Coronary artery (tissue), 2 donors: Measurements from ENCODE around the gene KCND2.

Experiments used
- DNase-seq: peaks from one replicate; pipeline ENCODE4 v3.0.0-alpha.2; 2017; ENCODE audit warnings: low spot score
- H3K27ac ChIP-seq, 2 donors: fragments of 200-600 bp; sonication (generic); one replicate each; pipeline ENCODE4 v1.5.1; 2016 to 2019
- H3K4me3 ChIP-seq: fragments of 200-600 bp; sonication (generic); 2 replicates; pipeline ENCODE4 v1.5.1; 2016; ENCODE audit warnings: mild to moderate bottlenecking, moderate library complexity
- TF ChIP-seq, protein P1 (sequence below): fragments of 200-600 bp; sonication (generic); IDR thresholded peaks from one replicate; pipeline ENCODE4 v1.5.1; 2019; ENCODE audit warnings: antibody characterized with exemption

Gene KCND2

DNA sequence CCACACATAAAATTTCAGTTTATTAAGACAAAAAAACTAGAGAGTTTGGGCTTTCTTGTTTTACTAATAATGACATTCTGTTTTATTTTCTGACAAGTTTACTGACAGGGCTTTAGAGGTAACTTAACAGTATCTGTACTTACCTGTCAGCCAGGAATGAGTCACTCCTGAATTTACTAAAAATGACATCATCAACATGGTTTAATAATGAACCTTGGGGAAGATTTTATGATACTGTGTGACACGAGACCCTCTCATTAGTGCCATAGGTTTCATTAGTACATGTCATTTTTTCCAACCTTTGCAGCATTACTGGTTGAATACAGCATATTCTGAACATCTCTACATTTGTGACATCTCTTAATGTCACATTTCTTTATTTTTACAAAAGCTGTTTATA, 131.1 kb downstream of the KCND2 start:
- Histone ChIP-seq H3K4me3 (no peak overlapping the region), H3K27ac (no peak overlapping the region)
- TF ChIP-seq, protein P1, sequence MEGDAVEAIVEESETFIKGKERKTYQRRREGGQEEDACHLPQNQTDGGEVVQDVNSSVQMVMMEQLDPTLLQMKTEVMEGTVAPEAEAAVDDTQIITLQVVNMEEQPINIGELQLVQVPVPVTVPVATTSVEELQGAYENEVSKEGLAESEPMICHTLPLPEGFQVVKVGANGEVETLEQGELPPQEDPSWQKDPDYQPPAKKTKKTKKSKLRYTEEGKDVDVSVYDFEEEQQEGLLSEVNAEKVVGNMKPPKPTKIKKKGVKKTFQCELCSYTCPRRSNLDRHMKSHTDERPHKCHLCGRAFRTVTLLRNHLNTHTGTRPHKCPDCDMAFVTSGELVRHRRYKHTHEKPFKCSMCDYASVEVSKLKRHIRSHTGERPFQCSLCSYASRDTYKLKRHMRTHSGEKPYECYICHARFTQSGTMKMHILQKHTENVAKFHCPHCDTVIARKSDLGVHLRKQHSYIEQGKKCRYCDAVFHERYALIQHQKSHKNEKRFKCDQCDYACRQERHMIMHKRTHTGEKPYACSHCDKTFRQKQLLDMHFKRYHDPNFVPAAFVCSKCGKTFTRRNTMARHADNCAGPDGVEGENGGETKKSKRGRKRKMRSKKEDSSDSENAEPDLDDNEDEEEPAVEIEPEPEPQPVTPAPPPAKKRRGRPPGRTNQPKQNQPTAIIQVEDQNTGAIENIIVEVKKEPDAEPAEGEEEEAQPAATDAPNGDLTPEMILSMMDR, result no peak
- DNase-seq, result no peak

DNA sequence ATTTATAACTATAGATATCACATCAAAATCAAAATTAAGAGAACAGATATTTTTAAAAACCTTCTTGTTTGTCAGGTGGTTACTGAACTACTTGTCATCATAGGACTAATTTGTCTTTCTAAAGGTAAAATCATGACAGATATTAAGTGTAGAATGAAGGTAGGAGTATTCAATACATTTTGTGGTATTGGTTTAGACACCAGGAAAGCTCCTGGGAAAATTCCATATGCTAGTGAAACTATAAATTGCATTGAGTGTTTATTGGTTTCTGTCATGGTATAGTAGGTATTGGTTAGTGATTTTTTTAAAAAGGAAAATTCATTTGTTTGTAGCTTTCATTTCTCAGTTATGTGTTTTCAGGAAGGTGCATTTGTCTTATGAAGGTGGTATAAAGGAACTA, 132.7 kb downstream of the KCND2 start:
- Histone ChIP-seq H3K4me3 (no peak overlapping the region), H3K27ac (no peak overlapping the region)
- TF ChIP-seq, protein P1, result no peak
- DNase-seq, result no peak

DNA sequence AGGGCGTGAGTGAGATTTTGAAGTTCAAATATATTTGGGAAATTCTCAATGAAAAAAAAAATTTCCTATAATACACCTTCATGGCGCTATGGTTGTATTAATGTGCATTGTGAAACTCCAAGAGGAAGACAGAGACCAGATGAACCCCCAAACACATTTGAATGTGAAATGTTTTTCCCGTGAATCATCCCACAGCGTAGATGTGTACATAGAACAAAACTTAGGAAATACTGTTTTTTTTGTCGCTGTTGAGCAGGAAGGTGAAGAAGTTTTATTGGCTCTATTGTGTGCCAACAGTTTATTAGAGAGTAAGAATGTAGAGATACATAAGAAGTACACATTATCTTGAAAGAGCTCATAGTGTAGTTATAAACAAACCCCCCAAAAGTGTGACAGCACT, 134.0 kb downstream of the KCND2 start:
- TF ChIP-seq, protein P1, result no peak
- Histone ChIP-seq H3K4me3 (no peak overlapping the region), H3K27ac (no peak overlapping the region)
- no peak for DNase-seq

DNA sequence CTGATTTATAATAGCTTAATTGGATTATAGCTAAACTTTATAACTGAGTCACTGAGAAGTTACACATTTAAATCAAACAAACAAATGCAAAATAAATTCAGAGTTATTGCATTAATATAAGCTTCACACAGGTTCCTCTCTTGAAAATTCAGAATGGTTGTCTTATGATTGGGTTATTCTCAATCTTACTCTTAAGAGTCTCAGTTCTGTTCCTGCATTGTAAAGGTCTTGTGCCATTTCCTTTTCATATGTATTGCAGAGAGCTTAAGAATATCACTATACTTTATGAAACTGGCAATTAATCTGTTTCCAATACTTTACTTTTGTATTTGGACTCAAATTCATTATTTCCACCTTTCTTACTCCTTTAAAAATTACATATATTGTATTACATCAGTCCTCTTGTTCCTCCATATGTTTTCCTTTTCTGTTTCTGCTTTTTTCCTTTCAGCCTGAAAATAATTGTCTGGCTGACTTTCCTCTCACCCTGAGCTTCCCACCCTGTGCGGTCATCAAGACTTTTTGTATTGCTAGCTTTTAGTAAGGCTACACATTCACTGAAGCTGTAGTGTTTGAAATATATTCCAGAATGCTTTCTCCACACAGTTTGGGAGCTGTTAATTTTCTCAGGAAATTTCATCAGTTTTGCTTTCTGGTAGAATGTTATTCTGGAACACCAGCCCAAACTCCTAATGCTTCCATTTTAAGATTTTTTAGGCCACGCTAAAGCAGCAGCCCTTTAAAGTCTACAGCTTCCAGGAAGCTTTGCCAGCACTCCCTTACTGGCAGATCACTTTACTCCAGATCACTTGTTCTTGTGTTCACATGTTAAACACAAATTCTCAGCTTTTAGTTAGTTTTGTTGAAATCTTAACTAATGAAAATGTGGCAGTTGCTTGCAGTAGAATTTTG, 139.4 kb downstream of the KCND2 start:
- H3K4me3 ChIP-seq, result no peak overlapping the region
- no peak overlapping the region for H3K27ac ChIP-seq
- DNase-seq, result no peak
- TF ChIP-seq, protein P1, result no peak

DNA sequence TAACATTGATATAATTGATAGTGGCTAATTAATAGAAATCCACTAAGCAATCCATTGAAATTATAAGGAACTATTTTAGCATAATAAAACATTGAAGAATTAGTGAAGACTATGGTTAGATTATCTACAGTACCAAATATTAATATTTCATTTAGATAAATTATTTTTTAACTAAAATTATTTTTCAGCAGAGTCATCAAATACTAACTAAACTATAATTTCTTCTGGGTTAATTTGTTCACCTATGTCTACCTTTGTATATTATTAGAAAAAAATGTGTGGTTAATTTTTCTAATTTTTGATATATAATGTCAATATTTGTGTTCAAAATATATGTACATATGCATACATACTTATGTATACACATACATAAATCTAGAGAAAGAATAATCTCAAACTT, 140.2 kb downstream of the KCND2 start:
- no peak overlapping the region for H3K27ac ChIP-seq
- H3K4me3 ChIP-seq, result no peak overlapping the region
- TF ChIP-seq, protein P1, result no peak
- DNase-seq, result no peak

DNA sequence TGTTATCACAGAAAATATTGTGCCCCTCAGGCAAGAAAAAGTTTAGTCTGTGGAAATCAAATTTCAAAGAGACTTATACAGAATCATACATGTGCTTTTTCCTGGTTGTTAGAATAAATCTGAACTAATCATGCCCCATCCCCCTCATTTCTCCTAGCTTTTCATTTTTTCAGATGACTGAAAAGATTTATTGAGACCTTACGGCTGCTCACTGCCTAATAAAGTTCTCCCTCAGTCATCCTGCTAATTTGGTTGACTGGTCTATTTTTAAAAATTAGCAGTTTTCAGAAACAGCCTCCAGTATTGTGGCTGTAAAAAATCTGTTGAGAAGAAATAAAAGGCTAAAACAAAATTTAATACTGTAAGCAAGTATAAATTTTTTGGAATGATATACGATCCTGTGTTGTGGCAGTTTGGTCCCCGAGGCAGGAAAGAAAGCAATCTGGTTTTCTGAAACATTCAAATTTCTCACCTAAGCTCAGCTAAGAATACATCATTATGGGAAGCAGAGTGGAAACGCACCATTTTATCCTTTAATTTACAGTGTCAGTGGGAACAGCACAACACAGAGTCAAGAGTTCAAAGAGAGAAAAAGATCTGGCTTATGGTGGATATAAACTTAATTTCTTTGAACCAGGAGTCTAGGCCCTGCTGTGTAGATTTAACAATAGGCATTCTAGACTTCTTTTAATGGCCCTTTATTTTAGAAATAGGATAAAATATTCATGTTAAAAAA, 144.4 kb downstream of the KCND2 start:
- TF ChIP-seq, protein P1, result no peak
- H3K27ac ChIP-seq, result no peak overlapping the region
- no peak for DNase-seq
- H3K4me3 ChIP-seq, result no peak overlapping the region
